Coronary artery (tissue), 2 donors: ENCODE data around the gene TRMT10C.
"Not testable (repeated sequence)": the region's sequence is repeated elsewhere in the genome, so short reads cannot be mapped to it uniquely, and the experiment has no call there.

Source experiments
- DNase-seq: peaks from one replicate; pipeline ENCODE4 v3.0.0-alpha.2; 2017; ENCODE audit warnings: low spot score
- H3K27ac ChIP-seq, 2 donors: fragments of 200-600 bp; sonication (generic); one replicate each; pipeline ENCODE4 v1.5.1; 2016 to 2019
- H3K4me3 ChIP-seq: fragments of 200-600 bp; sonication (generic); 2 replicates; pipeline ENCODE4 v1.5.1; 2016; ENCODE audit warnings: mild to moderate bottlenecking, moderate library complexity
- TF ChIP-seq, protein P1 (sequence below): fragments of 200-600 bp; sonication (generic); IDR thresholded peaks from one replicate; pipeline ENCODE4 v1.5.1; 2019; ENCODE audit warnings: antibody characterized with exemption

TRMT10C gene

DNA sequence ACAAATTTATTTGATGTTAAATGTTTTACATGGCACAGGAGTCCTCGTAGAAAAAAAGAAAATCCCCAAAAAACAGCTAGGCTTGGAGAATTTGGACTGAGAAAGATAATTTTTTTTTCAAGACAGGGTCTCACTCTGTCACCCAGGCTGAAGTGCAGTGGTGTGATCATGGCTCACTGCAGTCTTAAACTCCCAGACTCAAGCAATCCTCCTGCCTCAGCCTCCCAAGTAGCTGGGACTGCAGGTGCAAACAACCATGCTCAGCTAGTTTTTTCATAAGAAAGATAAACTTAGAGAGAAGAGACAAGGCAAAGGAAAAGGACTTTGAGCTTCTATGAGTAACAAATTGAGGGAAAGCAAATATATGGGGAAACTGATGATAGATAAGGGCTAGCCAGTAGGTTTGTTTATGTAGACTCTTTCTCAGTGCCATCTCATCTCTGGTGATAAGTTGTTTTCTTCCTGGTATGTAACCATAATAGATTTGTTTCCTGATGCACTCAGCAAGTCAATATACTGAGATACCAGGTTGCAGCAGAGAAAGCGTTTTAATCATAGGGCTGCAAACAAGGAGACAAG lies 13.1 kb upstream of the TRMT10C start:
- TF ChIP-seq, protein P1, sequence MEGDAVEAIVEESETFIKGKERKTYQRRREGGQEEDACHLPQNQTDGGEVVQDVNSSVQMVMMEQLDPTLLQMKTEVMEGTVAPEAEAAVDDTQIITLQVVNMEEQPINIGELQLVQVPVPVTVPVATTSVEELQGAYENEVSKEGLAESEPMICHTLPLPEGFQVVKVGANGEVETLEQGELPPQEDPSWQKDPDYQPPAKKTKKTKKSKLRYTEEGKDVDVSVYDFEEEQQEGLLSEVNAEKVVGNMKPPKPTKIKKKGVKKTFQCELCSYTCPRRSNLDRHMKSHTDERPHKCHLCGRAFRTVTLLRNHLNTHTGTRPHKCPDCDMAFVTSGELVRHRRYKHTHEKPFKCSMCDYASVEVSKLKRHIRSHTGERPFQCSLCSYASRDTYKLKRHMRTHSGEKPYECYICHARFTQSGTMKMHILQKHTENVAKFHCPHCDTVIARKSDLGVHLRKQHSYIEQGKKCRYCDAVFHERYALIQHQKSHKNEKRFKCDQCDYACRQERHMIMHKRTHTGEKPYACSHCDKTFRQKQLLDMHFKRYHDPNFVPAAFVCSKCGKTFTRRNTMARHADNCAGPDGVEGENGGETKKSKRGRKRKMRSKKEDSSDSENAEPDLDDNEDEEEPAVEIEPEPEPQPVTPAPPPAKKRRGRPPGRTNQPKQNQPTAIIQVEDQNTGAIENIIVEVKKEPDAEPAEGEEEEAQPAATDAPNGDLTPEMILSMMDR = no peak
- no peak overlapping the region for H3K4me3 ChIP-seq
- no peak overlapping the region for H3K27ac ChIP-seq
- DNase-seq = no peak

DNA sequence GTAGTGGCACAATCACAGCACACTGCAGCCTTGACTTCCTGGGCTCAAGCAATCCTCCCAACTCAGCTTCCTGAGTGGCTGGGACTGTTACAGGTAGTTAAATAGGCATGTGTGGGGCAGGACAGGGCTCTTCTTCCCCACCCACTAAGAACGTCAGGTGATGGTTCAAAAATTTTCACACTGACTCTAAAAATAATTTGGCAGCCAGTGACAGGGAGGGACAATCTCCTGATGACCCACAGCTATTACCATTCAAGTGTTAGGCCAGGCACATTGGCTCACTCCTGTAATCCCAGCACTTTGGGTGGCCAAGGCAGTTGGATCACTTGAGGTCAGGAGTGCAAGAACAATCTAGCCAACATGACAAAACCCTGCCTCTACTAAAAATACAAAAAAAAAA lies 12.2 kb upstream of the TRMT10C start:
- Histone ChIP-seq H3K4me3 (no peak overlapping the region), H3K27ac (no peak overlapping the region)
- TF ChIP-seq, protein P1 = no peak
- no peak for DNase-seq

DNA sequence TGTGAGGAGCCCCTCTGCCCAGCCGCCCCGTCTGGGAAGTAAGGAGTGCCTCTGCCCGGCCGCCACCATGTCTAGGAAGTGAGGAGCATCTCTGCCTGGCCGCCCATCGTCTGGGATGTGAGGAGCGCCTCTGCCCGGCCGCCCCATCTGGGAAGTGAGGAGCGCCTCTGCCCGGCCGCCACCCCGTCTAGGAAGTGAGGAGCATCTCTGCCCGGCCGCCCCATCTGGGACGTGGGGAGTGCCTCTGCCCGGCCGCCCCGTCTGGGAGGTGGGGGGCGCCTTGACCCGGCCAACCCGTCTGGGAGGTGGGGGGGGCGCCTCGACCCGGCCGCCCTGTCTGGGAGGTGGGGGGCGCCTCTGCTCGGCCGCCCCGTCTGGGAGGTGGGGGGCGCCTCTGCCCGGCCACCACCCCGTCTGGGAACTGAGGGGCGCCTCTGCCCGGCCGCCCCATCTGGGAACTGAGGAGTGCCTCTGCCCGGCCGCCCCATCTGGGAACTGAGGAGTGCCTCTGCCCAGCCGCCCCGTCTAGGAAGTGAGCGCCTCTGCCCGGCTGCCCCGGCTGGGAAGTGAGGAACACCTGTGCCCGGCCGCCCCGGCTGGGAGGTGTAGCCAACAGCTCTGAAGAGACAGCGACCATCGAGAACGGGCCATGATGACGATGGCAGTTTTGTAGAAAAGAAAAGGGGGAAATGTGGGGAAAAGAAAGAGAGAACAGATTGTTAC lies 10.1 kb upstream of the TRMT10C start:
- not testable (repeated sequence) for DNase-seq, H3K4me3 ChIP-seq, H3K27ac ChIP-seq

DNA sequence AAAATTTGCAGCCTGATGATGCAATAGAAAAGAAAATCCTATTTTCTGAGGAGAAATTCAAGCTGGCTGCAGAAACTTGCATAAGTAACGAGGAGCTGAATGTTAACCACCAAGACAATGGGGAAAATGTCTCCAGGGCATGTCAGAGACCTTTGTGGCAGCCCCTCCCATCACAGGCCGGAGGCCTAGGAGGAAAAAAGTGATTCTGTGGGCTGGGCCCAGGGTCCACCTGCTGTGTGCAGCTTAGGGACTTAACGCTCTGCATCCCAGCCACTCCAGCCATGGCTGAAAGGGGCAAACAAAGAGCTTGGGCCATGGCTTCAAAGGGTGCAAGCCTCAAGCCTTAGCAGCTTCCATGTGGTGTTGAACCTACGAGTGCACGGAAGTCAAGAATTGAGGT lies 8.3 kb upstream of the TRMT10C start:
- H3K4me3 ChIP-seq, DNase-seq, H3K27ac ChIP-seq: not testable (repeated sequence)

DNA sequence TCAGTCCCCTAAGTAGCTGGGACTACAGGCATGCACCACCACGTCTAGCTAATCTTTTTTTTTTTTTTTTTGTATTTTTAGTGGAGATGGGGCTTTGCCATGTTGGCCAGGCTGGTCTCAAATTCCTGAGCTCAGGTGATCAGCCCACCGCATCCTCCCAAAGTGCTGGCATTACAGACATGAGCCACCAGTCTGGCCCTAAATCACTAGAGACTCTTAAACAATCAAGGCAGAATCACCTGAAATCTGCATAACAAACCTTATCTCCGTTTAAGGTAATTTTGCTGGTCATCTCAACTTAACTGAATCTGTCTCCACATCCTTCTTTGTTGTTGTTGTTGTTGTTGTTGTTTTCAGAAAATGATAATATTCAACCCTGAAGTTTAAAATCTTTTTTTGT lies 5.6 kb upstream of the TRMT10C start:
- no peak overlapping the region for H3K27ac ChIP-seq
- H3K4me3 ChIP-seq = no peak overlapping the region
- TF ChIP-seq, protein P1 = no peak
- DNase-seq = no peak

DNA sequence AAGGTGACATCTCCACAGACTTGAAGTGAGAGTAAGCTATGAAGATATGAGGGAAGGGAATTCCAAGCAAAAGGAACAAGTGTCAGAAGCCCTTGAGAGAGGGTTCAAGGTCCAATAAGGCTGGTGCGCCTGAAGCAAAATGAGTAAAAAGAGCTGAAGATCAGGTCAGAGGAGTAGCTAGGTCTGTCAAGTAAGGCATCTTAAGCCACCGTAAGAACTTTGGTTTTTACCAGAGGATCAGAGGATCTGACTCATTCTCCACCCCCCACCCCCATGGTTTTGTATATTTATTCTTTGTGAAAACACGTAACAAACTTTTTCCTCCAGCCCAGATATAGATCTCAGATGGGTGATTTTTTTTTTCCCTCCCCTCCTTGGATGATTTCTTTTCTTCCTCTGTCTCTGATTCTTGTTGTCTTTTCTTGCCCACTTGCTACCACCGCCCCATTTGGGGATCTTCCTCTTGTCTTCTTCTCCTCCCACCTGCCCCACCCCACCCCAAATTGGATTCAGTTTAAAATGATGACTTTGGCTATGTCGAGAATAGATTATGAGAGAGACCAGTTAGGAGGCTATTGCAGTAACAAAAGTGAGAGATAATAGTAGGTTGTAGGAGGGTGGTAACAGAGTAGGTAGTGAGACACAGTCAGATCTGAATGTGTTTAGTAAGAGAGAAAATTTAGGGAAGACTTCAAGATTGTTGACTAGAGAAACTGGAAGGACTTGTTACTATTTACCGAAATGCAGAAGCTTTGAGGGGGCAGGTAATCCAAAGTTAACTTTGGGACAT lies 6.1 kb downstream of the TRMT10C start:
- Histone ChIP-seq H3K4me3 (no peak overlapping the region), H3K27ac (no peak overlapping the region)
- TF ChIP-seq, protein P1 = no peak
- no peak for DNase-seq

DNA sequence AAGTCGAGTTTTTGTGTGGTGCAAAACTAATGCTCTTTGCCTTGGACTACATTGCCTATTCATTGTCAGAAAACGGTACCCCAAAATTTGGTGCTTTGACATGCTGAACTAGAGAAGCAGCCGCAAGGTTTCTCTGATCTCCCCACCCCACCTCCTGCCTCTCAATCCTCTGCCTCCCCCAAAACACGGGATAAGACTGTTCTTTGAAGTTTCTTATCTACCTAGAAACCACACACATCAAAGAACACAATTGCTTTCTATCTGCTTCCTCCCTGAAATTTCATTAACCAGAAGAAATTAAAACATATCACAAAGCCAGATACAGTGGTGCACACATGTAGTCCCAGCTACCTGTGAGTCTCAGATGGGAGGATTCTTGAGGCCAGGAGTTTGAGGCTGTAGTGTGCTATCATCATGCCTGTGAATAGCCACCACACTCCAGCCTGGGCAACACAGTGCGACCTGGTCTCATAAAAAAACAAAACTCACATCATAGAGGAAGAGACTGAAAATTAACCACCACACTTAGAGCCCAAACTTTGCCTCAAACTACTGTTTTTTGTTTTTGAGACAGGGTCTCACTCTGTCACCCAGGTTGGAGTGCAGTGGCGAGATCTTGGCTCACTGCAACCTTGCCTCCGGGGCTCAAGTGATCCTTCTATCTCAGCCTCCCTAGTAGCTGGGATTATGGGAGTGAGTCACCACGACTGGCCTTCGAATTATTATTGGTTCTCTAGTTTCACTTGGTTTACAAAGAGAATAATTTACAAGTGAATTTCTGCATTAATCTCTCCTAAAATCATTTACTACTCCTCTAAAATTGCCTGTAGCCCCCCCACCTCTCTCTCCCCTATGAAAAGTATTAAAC lies 9.6 kb downstream of the TRMT10C start:
- Histone ChIP-seq H3K4me3 (no peak overlapping the region), H3K27ac (no peak overlapping the region)
- DNase-seq = no peak
- TF ChIP-seq, protein P1 = no peak
